Measurements from ENCODE around the gene ACTR1B. TPM values are rescaled to one million over a fixed set of nuclear protein-coding genes. Genes with fewer than 3 reads are reported as not detected.

The ACTR1B gene
- total and polyA plus RNA-seq, 2 experiments from 2014 or later = 27.2 to 42.5 TPM

GRCh38 chr2:97653874-97654273 is 10.0 kb downstream of the ACTR1B start:
- H3K4me3 Mint-ChIP-seq = no peak overlapping the region
- Histone ChIP-seq H2AFZ (no peak overlapping the region), H4K20me1 (replicated peaks; ENCODE audit: insufficient read depth) (no peaks in the 10 kb centered on the region), H3K9me2 (ENCODE audit: insufficient read depth) (no peaks in the 10 kb centered on the region), H3K36me3 (ENCODE audit: insufficient read depth) (0 out of 2 replicates have a peak, but pooled peaks cover under 1% of the 10 kb centered on the region), H3K4me2 (no peak overlapping the region), H3K27ac (ENCODE audit: low read depth) (no peak overlapping the region), H3K79me2 (replicated peaks; ENCODE audit: insufficient read depth) (no peaks in the 10 kb centered on the region), H3K4me1 (ENCODE audit: insufficient read depth) (no peaks in the 10 kb centered on the region), H3K27me3 (ENCODE audit: insufficient read depth) (no peaks in the 10 kb centered on the region), H3F3A (replicated peaks; ENCODE audit: low read depth) (0 out of 2 replicates have a peak, but pooled peaks cover 3% of the 10 kb centered on the region), H3K4me3 (no peak overlapping the region)
- H3K27me3 Mint-ChIP-seq (ENCODE audit: insufficient read depth, low read depth, poor library complexity) = no peaks in the 10 kb centered on the region
- no peaks in the 10 kb centered on the region for H3K4me1 Mint-ChIP-seq
- TF ChIP-seq CTCF (conservative IDR thresholded peaks at IDR 0.05; ENCODE audit: low read depth in 2 of 2) (no peak), REST (IDR thresholded peaks at IDR 0.05; ENCODE audit: unreplicated experiment) (no peak), EZH2phosphoT487 (IDR thresholded peaks at IDR 0.05; ENCODE audit: unreplicated experiment) (no peak), STAT1 (IDR thresholded peaks at IDR 0.05; ENCODE audit: unreplicated experiment) (no peak), ZNF331 (CRISPR knock-in tag; IDR thresholded peaks at IDR 0.05; ENCODE audit: low read depth) (no peak), ETS1 (IDR thresholded peaks at IDR 0.05) (no peak), EZH2 (IDR thresholded peaks at IDR 0.05; ENCODE audit: low read depth, unreplicated experiment) (no peak), CREB1 (CRISPR knock-in tag; IDR thresholded peaks at IDR 0.05; ENCODE audit: low read depth) (no peak), POLR2AphosphoS5 (IDR thresholded peaks at IDR 0.05; ENCODE audit: low read depth) (no peak), JUNB (IDR thresholded peaks at IDR 0.05; ENCODE audit: unreplicated experiment) (no peak), NANOG (IDR thresholded peaks at IDR 0.05; ENCODE audit: borderline replicate concordance) (no peak), ZNF462 (CRISPR knock-in tag; IDR thresholded peaks at IDR 0.05) (no peak), ZNF114 (CRISPR knock-in tag; IDR thresholded peaks at IDR 0.05) (no peak)
- peaks cover 72% of the 10 kb centered on the region for H3K36me3 Mint-ChIP-seq (ENCODE audit: low read depth)
- no peak overlapping the region for H3K27ac Mint-ChIP-seq
- ATAC-seq (no peak), DNase-seq (ENCODE audit: low spot score) (no peak)
- H3K9me3 Mint-ChIP-seq = peaks cover 20% of the 10 kb centered on the region

Data from GM23338 (cell line).